CD4-positive, alpha-beta memory T cell (primary cell): ENCODE data around the gene KRT79. TPM values are rescaled to one million over a fixed set of nuclear protein-coding genes. Genes with fewer than 3 reads are reported as not detected.

Source experiments
- CTCF ChIA-PET: fragments of 350-600 bp; sonication (Branson Sonifier 250); formaldehyde crosslinking; loops from one replicate; lab custom pipeline; 2021; ENCODE audit warnings: inconsistent platforms; ENCODE audit not compliant: partially characterized antibody; lab: Charles Lee
- POLR2A ChIA-PET: fragments of 350-600 bp; sonication (Branson Sonifier 250); formaldehyde crosslinking; loops from one replicate; lab custom pipeline; 2021; ENCODE audit not compliant: partially characterized antibody; lab: Charles Lee
- DNase-seq, 5 donors: peaks; one replicate each; pipeline versions ENCODE4 v3.0.0 to v3.0.0-alpha.2; 2020 to 2022; ENCODE audit warnings: mixed read lengths in 1 of 5
- H3K27ac ChIP-seq: one replicate; pipeline ENCODE4 v1.7.0; 2013; ENCODE audit warnings: low read depth, low read length
- H3K27me3 ChIP-seq: 2 replicates; pipeline ENCODE4 v1.7.0; 2013; ENCODE audit warnings: mild to moderate bottlenecking, low read length, moderate library complexity; ENCODE audit not compliant: insufficient read depth
- H3K36me3 ChIP-seq: 2 replicates; pipeline ENCODE4 v1.7.0; 2013; ENCODE audit warnings: mild to moderate bottlenecking, low read length, moderate library complexity; ENCODE audit not compliant: insufficient read depth
- H3K4me1 ChIP-seq: 2 replicates; pipeline ENCODE4 v1.7.0; 2013; ENCODE audit warnings: mild to moderate bottlenecking, low read length, moderate library complexity; ENCODE audit not compliant: insufficient read depth
- H3K4me3 ChIP-seq, 2 donors: one replicate each; pipeline ENCODE4 v1.7.0; 2013; ENCODE audit warnings: low read length in 2 of 2, mild to moderate bottlenecking in 1 of 2
- H3K9me3 ChIP-seq, 2 donors: one replicate each; pipeline ENCODE4 v1.7.0; 2013; ENCODE audit warnings: low read length in 2 of 2, control low read depth in 1 of 2; ENCODE audit not compliant: control insufficient read depth in 1 of 2
- H3K27ac Mint-ChIP-seq, 7 donors: one replicate each; pipeline ENCODE4 v1.8.0; 2020 to 2021; ENCODE audit warnings: mixed read lengths in 7 of 7, mild to moderate bottlenecking in 6 of 7, inconsistent platforms in 3 of 7, moderate library complexity in 3 of 7
- H3K27me3 Mint-ChIP-seq, 2 donors: one replicate each; pipeline ENCODE4 v1.8.0; 2020 to 2021; ENCODE audit warnings: mixed read lengths in 2 of 2
- H3K36me3 Mint-ChIP-seq, 2 donors: one replicate each; pipeline ENCODE4 v1.8.0; 2020 to 2021; ENCODE audit warnings: mixed read lengths in 2 of 2, inconsistent platforms in 1 of 2, mild to moderate bottlenecking in 1 of 2
- H3K4me1 Mint-ChIP-seq, 4 donors: one replicate each; pipeline ENCODE4 v1.8.0; 2020 to 2021; ENCODE audit warnings: mixed read lengths in 4 of 4, mild to moderate bottlenecking in 1 of 4
- H3K4me3 Mint-ChIP-seq, 8 donors: one replicate each; pipeline ENCODE4 v1.8.0; 2020 to 2021; ENCODE audit warnings: mixed read lengths in 8 of 8, mild to moderate bottlenecking in 7 of 8, moderate library complexity in 6 of 8, inconsistent platforms in 3 of 8
- H3K9me3 Mint-ChIP-seq, 8 donors: one replicate each; pipeline ENCODE4 v1.8.0; 2020 to 2021; ENCODE audit warnings: mixed read lengths in 8 of 8, mild to moderate bottlenecking in 5 of 8, inconsistent platforms in 3 of 8, moderate library complexity in 1 of 8
- intact Hi-C: fragments of 100-400 bp; cut with micrococcal nuclease; formaldehyde crosslinking; loops from one replicate; pipeline ENCODE4 v1.15.1; 2023
- polyA plus RNA-seq, 2 donors: library from polyadenylated mRNA; unstranded; fragments of 300-500 nt; fragmentation: Illumina TruSeq; gene quantifications; one replicate each; pipeline ENCODE4 v1.2.3, GENCODE V29; 2021
- total RNA-seq, 2 experiments: library from RNA; stranded (reverse); gene quantifications; one replicate each; pipeline ENCODE4 v1.2.3, GENCODE V29; 2021

Gene KRT79
- total and polyA plus RNA-seq, 4 experiments from 2014 or later: not detected

- ChIA-PET POLR2A (interaction anchor here (1.0 to 1.1 kb wide), 3 partner anchors 9 to 287 kb away, joined by 3 read pairs; no protein-coding TSS in a partner anchor), CTCF (interaction anchor here (0.6 to 6.8 kb wide), 22 partner anchors 10 to 713 kb away, joined by 3 to 165 read pairs (median 4); partner anchors contain the start of gene KRT1)
- H3K4me3 Mint-ChIP-seq: peak overlapping the region in 2 of 8 donors; percentile 16 to 49
- peak; percentile 66 to 76 (median 72) for DNase-seq
- no peaks in the 10 kb centered on the region for H3K27me3 Mint-ChIP-seq
- intact Hi-C loops: loop anchor here (5.0 kb wide), 1 partner anchor 543 kb away; no protein-coding TSS in a partner anchor
- no peaks in the 10 kb centered on the region for H3K36me3 ChIP-seq
- no peaks in the 10 kb centered on the region for H3K9me3 ChIP-seq
- H3K27ac ChIP-seq: no peak overlapping the region
- peaks cover 0 to 2% (median 0%) of the 10 kb centered on the region in 8 donors for H3K9me3 Mint-ChIP-seq
- no peak overlapping the region for H3K4me3 ChIP-seq
- peak overlapping the region in 4 of 7 donors; percentile 27 to 85 (median 62) for H3K27ac Mint-ChIP-seq
- H3K4me1 Mint-ChIP-seq: peaks cover 15 to 29% (median 24%) of the 10 kb centered on the region in 4 donors
- peaks cover 21% of the 10 kb centered on the region for H3K4me1 ChIP-seq
- no peaks in the 10 kb centered on the region for H3K27me3 ChIP-seq
- H3K36me3 Mint-ChIP-seq: no peaks in the 10 kb centered on the region
Measured at GRCh38 chr12:52870361-52871290, 36.5 kb upstream of the KRT79 start.

- intact Hi-C loops: no loop called here
- ChIA-PET POLR2A (interaction anchor here (1.0 to 1.1 kb wide), 2 partner anchors 257 to 282 kb away, joined by 4 read pairs; no protein-coding TSS in a partner anchor), CTCF (interaction anchor here (0.6 to 6.8 kb wide), 7 partner anchors 10 to 573 kb away, joined by 3 to 165 read pairs (median 3); no protein-coding TSS in a partner anchor)
- H3K9me3 ChIP-seq: no peaks in the 10 kb centered on the region
- H3K4me1 ChIP-seq: peaks cover 8% of the 10 kb centered on the region
- peak in 4 of 5 donors; percentile 15 to 51 (median 26) for DNase-seq
- no peak overlapping the region for H3K27ac ChIP-seq
- peak overlapping the region in 3 of 7 donors; percentile 66 to 81 (median 75) for H3K27ac Mint-ChIP-seq
- H3K9me3 Mint-ChIP-seq: no peaks in the 10 kb centered on the region
- no peaks in the 10 kb centered on the region for H3K36me3 Mint-ChIP-seq
- H3K4me3 Mint-ChIP-seq: peak overlapping the region in 4 of 8 donors; percentile 26 to 57 (median 41)
- H3K27me3 ChIP-seq: no peaks in the 10 kb centered on the region
- H3K4me1 Mint-ChIP-seq: peaks cover 5 to 11% (median 11%) of the 10 kb centered on the region in 4 donors
- H3K27me3 Mint-ChIP-seq: no peaks in the 10 kb centered on the region
- H3K36me3 ChIP-seq: no peaks in the 10 kb centered on the region
- no peak overlapping the region for H3K4me3 ChIP-seq
Measured at GRCh38 chr12:52867642-52868041, 33.5 kb upstream of the KRT79 start.

DNA sequence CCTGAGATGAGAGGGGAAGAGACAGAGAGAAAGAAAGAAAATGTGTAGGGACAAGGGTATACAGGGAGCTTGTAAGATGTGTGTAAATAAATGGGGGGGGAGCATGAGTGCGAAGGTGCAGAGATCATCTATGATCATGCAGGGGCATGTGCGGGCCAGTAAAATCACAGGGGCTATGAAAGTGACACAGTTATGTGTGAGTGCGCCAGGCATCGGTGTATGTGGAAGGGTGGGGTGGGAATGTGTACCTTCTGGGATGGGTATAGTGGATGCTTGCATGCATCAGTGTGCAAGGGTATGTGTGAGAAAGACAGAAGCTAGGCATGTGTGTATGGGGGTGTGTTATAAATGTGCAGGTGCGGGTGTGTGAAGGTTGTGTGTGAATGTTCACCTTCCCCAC lies 33.0 kb upstream of the KRT79 start:
- ChIA-PET POLR2A (interaction anchor here (1.0 to 1.1 kb wide), 2 partner anchors 257 to 281 kb away, joined by 4 read pairs; no protein-coding TSS in a partner anchor), CTCF (interaction anchor here (0.6 to 6.8 kb wide), 7 partner anchors 11 to 706 kb away, joined by 3 to 165 read pairs (median 3); no protein-coding TSS in a partner anchor)
- H3K27ac ChIP-seq: no peak overlapping the region
- H3K9me3 ChIP-seq: no peaks in the 10 kb centered on the region
- H3K36me3 Mint-ChIP-seq: no peaks in the 10 kb centered on the region
- DNase-seq: no peak
- H3K27me3 ChIP-seq: no peaks in the 10 kb centered on the region
- peak overlapping the region in 4 of 8 donors; percentile 26 to 57 (median 40) for H3K4me3 Mint-ChIP-seq
- intact Hi-C loops: no loop called here
- H3K36me3 ChIP-seq: no peaks in the 10 kb centered on the region
- no peak overlapping the region for H3K4me3 ChIP-seq
- H3K4me1 ChIP-seq: peaks cover 8% of the 10 kb centered on the region
- no peaks in the 10 kb centered on the region for H3K27me3 Mint-ChIP-seq
- peak overlapping the region in 5 of 7 donors; percentile 64 to 81 (median 75) for H3K27ac Mint-ChIP-seq
- peaks cover 5 to 11% (median 11%) of the 10 kb centered on the region in 4 donors for H3K4me1 Mint-ChIP-seq
- H3K9me3 Mint-ChIP-seq: no peaks in the 10 kb centered on the region

DNA sequence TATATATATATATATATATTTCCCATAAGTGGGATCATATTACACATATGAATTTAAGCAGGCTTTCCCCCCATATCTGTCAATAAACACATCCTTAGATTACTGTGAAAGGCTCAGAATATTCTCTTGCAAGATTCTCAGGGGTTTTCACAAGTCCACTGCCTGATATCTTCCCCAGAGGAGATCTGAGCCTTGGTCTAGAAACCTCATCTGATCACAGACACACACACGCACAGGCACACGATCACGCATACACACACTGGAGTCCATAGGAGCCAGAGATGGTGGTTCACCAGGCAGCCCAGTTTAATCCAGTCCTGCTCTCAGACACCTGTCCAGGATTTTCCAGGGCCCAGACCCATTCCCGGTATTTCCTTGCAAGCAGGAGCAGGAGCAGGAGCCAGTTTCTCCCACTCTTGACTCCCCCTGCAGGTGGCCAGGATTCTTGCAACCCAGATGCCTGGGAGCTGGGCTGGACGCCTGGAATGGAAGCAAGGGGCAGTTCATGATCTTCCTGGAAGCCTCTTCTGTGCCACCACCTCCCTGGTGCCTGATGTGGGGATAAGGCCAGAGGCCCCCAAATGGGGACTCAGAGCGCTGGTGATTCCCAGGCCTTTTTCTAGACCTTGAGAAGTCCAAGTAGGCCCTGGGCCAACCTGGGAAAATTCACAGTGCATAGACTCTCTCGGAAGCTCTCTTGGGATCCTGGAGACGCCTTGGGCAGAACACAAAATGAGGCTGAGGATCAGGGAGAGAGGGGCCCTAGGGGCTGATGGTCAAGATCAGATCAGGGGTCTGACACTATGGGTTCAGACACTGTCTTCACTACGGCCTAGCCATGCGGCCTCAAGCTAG lies 31.2 kb upstream of the KRT79 start:
- ChIA-PET POLR2A (no interaction called here), CTCF (interaction anchor here (1.2 to 6.8 kb wide), 4 partner anchors 13 to 283 kb away, joined by 3 to 165 read pairs (median 10); no protein-coding TSS in a partner anchor)
- intact Hi-C loops: no loop called here
- no peaks in the 10 kb centered on the region for H3K27me3 ChIP-seq
- Mint-ChIP-seq H3K4me3 (no peak overlapping the region), H3K27me3 (no peaks in the 10 kb centered on the region), H3K4me1 (peaks cover 5 to 11% (median 11%) of the 10 kb centered on the region in 4 donors), H3K27ac (peak overlapping the region in 1 of 7 donors; percentile 59), H3K9me3 (no peaks in the 10 kb centered on the region), H3K36me3 (no peaks in the 10 kb centered on the region)
- H3K4me1 ChIP-seq: peaks cover 8% of the 10 kb centered on the region
- no peaks in the 10 kb centered on the region for H3K9me3 ChIP-seq
- no peaks in the 10 kb centered on the region for H3K36me3 ChIP-seq
- H3K4me3 ChIP-seq: no peak overlapping the region
- DNase-seq: no peak
- no peak overlapping the region for H3K27ac ChIP-seq

- H3K27ac ChIP-seq: no peak overlapping the region
- H3K27me3 ChIP-seq: peaks cover 1% of the 10 kb centered on the region
- POLR2A ChIA-PET: no interaction called here
- H3K27me3 Mint-ChIP-seq: peaks cover 0 to 2% of the 10 kb centered on the region in 2 donors
- no peaks in the 10 kb centered on the region for H3K36me3 ChIP-seq
- no peak overlapping the region for H3K4me3 Mint-ChIP-seq
- no peaks in the 10 kb centered on the region for H3K9me3 Mint-ChIP-seq
- H3K27ac Mint-ChIP-seq: no peak overlapping the region
- no peak for DNase-seq
- intact Hi-C loops: no loop called here
- no peak overlapping the region for H3K4me3 ChIP-seq
- peaks cover 2% of the 10 kb centered on the region in 4 donors for H3K4me1 Mint-ChIP-seq
- H3K4me1 ChIP-seq: peaks cover 1% of the 10 kb centered on the region
- CTCF ChIA-PET: no interaction called here
- no peaks in the 10 kb centered on the region for H3K9me3 ChIP-seq
- H3K36me3 Mint-ChIP-seq: no peaks in the 10 kb centered on the region
Measured at GRCh38 chr12:52862023-52862422, 27.9 kb upstream of the KRT79 start.

- no peak overlapping the region for H3K4me3 ChIP-seq
- Mint-ChIP-seq H3K36me3 (no peaks in the 10 kb centered on the region), H3K4me1 (no peaks in the 10 kb centered on the region), H3K27ac (peak overlapping the region in 1 of 7 donors; percentile 39), H3K4me3 (no peak overlapping the region), H3K9me3 (no peaks in the 10 kb centered on the region), H3K27me3 (peaks cover 0 to 2% of the 10 kb centered on the region in 2 donors)
- H3K4me1 ChIP-seq: no peaks in the 10 kb centered on the region
- peaks cover 5% of the 10 kb centered on the region for H3K27me3 ChIP-seq
- ChIA-PET POLR2A (no interaction called here), CTCF (no interaction called here)
- no peaks in the 10 kb centered on the region for H3K36me3 ChIP-seq
- intact Hi-C loops: no loop called here
- no peaks in the 10 kb centered on the region for H3K9me3 ChIP-seq
- DNase-seq: no peak
- H3K27ac ChIP-seq: no peak overlapping the region
Measured at GRCh38 chr12:52861511-52861910, 27.4 kb upstream of the KRT79 start.
